HG02759 (cell line): ENCODE measurements around the gene SIGLEC7.

ENCODE experiments used
- ATAC-seq: cut with Tn5 transposase; IDR thresholded peaks from one replicate; pipeline ENCODE4 v1.9.1; 2021; ENCODE audit warnings: mild to moderate bottlenecking, moderate library complexity; ENCODE audit not compliant: unreplicated experiment

The SIGLEC7 gene

GRCh38 chr19:51116736-51117286 is 25.3 kb upstream of the SIGLEC7 start:
- no peak for ATAC-seq

- no peak for ATAC-seq
Observed at GRCh38 chr19:51119101-51119500, 23.0 kb upstream of the SIGLEC7 start.

GRCh38 chr19:51119611-51120010 is 22.5 kb upstream of the SIGLEC7 start:
- no peak for ATAC-seq

- ATAC-seq = no peak
Observed at GRCh38 chr19:51120160-51120559, 21.9 kb upstream of the SIGLEC7 start.

GRCh38 chr19:51121257-51121656 is 20.8 kb upstream of the SIGLEC7 start:
- ATAC-seq = no peak

GRCh38 chr19:51122112-51122981 is 19.8 kb upstream of the SIGLEC7 start:
- no peak for ATAC-seq

GRCh38 chr19:51123381-51123800 is 18.7 kb upstream of the SIGLEC7 start:
- ATAC-seq = no peak

- no peak for ATAC-seq
Observed at GRCh38 chr19:51123802-51124201, 18.3 kb upstream of the SIGLEC7 start.

- ATAC-seq = no peak
Observed at GRCh38 chr19:51124216-51124615, 17.9 kb upstream of the SIGLEC7 start.

- ATAC-seq = no peak
Observed at GRCh38 chr19:51124729-51125128, 17.4 kb upstream of the SIGLEC7 start, which contains the start of gene SIGLEC9. Gene SIGLEC9, plus strand, starts transcription at chr19:51124906. Its CDS starts 69 bp downstream, at chr19:51124975.

GRCh38 chr19:51125421-51126075 is 16.6 kb upstream of the SIGLEC7 start:
- ATAC-seq = no peak

GRCh38 chr19:51127032-51127431 is 15.1 kb upstream of the SIGLEC7 start:
- ATAC-seq = no peak

- ATAC-seq = no peak
Observed at GRCh38 chr19:51127755-51128154, 14.3 kb upstream of the SIGLEC7 start.

GRCh38 chr19:51128227-51128626 is 13.9 kb upstream of the SIGLEC7 start:
- ATAC-seq = no peak

- ATAC-seq = no peak
Observed at GRCh38 chr19:51129716-51130115, 12.4 kb upstream of the SIGLEC7 start.

- no peak for ATAC-seq
Observed at GRCh38 chr19:51131780-51132680, 10.1 kb upstream of the SIGLEC7 start.

GRCh38 chr19:51135004-51135403 is 7.1 kb upstream of the SIGLEC7 start:
- ATAC-seq = no peak

GRCh38 chr19:51135986-51136762 is 5.9 kb upstream of the SIGLEC7 start:
- ATAC-seq = no peak

- ATAC-seq = no peak
Observed at GRCh38 chr19:51136851-51137551, 5.1 kb upstream of the SIGLEC7 start.
